OCI-LY1 (cell line): Measurements from ENCODE around the gene CKAP2L.

Source experiments
- H2AFZ ChIP-seq: fragments of 200-600 bp; sonication (generic), shearing (Covaris generic); 2 replicates; pipeline ENCODE4 v1.6.0; 2014; ENCODE audit warnings: antibody characterized with exemption, mild to moderate bottlenecking, low read length
- H3F3A ChIP-seq: fragments of 200-600 bp; sonication (generic), shearing (Covaris generic); 2 replicates; pipeline ENCODE4 v1.6.0; 2014; ENCODE audit warnings: mild to moderate bottlenecking, antibody characterized with exemption, low read length, moderate library complexity; ENCODE audit not compliant: insufficient read depth
- H3K27ac ChIP-seq: fragments of 200-600 bp; sonication (generic); 2 replicates; pipeline ENCODE4 v1.5.1; 2014; ENCODE audit warnings: low read length, mixed run types, mild to moderate bottlenecking, low read depth; ENCODE audit not compliant: poor library complexity, severe bottlenecking
- H3K27me3 ChIP-seq: fragments of 200-600 bp; sonication (generic); 2 replicates; pipeline ENCODE4 v1.6.0; 2014; ENCODE audit warnings: antibody characterized with exemption, mild to moderate bottlenecking, low read length, moderate library complexity; ENCODE audit not compliant: insufficient read depth
- H3K36me3 ChIP-seq: fragments of 200-600 bp; sonication (generic); 2 replicates; pipeline ENCODE4 v1.6.1; 2014; ENCODE audit warnings: mild to moderate bottlenecking, antibody characterized with exemption, low read length, moderate library complexity, mixed read lengths; ENCODE audit not compliant: insufficient read depth
- H3K4me1 ChIP-seq: fragments of 200-600 bp; sonication (generic); 2 replicates; pipeline ENCODE4 v1.5.1; 2014; ENCODE audit warnings: mild to moderate bottlenecking, low read length, moderate library complexity; ENCODE audit not compliant: insufficient read depth, severe bottlenecking
- H3K4me2 ChIP-seq: fragments of 200-600 bp; sonication (generic), shearing (Covaris generic); 2 replicates; pipeline ENCODE4 v1.6.1; 2014; ENCODE audit warnings: low read length
- H3K4me3 ChIP-seq: fragments of 200-600 bp; sonication (generic); 2 replicates; pipeline ENCODE4 v1.5.1; 2014; ENCODE audit warnings: low read length, low read depth, mild to moderate bottlenecking, mixed read lengths; ENCODE audit not compliant: poor library complexity, severe bottlenecking
- H3K79me2 ChIP-seq: fragments of 200-600 bp; shearing (Covaris generic); 2 replicates; pipeline ENCODE4 v1.6.1; 2016; ENCODE audit warnings: mixed run types, low read length, mixed read lengths; ENCODE audit not compliant: insufficient read depth
- H3K9ac ChIP-seq: fragments of 200-600 bp; sonication (generic), shearing (Covaris generic); 2 replicates; pipeline ENCODE4 v1.6.1; 2014; ENCODE audit warnings: mild to moderate bottlenecking, low read length, mixed read lengths
- H3K9me2 ChIP-seq: fragments of 200-600 bp; sonication (generic), shearing (Covaris generic); 2 replicates; pipeline ENCODE4 v1.6.1; 2014; ENCODE audit warnings: low read depth, mild to moderate bottlenecking, low read length, mixed read lengths
- H3K9me3 ChIP-seq: fragments of 200-600 bp; shearing (Covaris generic); 2 replicates; pipeline ENCODE4 v1.6.1; 2014; ENCODE audit warnings: low read length, mixed read lengths
- H4K20me1 ChIP-seq: fragments of 200-600 bp; sonication (generic), shearing (Covaris generic); 2 replicates; pipeline ENCODE4 v1.6.0; 2016; ENCODE audit warnings: mild to moderate bottlenecking, low read length; ENCODE audit not compliant: insufficient read depth
- EZH2 ChIP-seq: fragments of 200-600 bp; sonication (generic), shearing (Covaris generic); IDR thresholded peaks from 2 replicates; pipeline ENCODE4 v1.8.0; 2017; ENCODE audit warnings: borderline replicate concordance, mixed run types, mild to moderate bottlenecking, antibody characterized with exemption, low read length, moderate library complexity, mixed read lengths
- TF ChIP-seq, protein P1 (sequence below): fragments of 200-600 bp; sonication (generic), shearing (Covaris generic); IDR thresholded peaks from 2 replicates; pipeline ENCODE4 v1.5.1; 2017; ENCODE audit warnings: mild to moderate bottlenecking, antibody characterized with exemption, low read length, moderate library complexity, mixed read lengths

CKAP2L gene

GRCh38 chr2:112688086-112688880 lies 76.1 kb downstream of the CKAP2L start:
- no peaks in the 10 kb centered on the region for H3K79me2 ChIP-seq
- no peaks in the 10 kb centered on the region for H3K9me3 ChIP-seq
- no peak overlapping the region for H2AFZ ChIP-seq
- no peaks in the 10 kb centered on the region for H3K4me1 ChIP-seq
- H3K36me3 ChIP-seq, result no peaks in the 10 kb centered on the region
- H3K4me3 ChIP-seq, result no peak overlapping the region
- H3K4me2 ChIP-seq, result no peak overlapping the region
- H3K9ac ChIP-seq, result no peak overlapping the region
- no peaks in the 10 kb centered on the region for H3K9me2 ChIP-seq
- H4K20me1 ChIP-seq, result no peaks in the 10 kb centered on the region
- H3F3A ChIP-seq, result no peaks in the 10 kb centered on the region
- H3K27ac ChIP-seq, result no peak overlapping the region
- TF ChIP-seq, protein P1, sequence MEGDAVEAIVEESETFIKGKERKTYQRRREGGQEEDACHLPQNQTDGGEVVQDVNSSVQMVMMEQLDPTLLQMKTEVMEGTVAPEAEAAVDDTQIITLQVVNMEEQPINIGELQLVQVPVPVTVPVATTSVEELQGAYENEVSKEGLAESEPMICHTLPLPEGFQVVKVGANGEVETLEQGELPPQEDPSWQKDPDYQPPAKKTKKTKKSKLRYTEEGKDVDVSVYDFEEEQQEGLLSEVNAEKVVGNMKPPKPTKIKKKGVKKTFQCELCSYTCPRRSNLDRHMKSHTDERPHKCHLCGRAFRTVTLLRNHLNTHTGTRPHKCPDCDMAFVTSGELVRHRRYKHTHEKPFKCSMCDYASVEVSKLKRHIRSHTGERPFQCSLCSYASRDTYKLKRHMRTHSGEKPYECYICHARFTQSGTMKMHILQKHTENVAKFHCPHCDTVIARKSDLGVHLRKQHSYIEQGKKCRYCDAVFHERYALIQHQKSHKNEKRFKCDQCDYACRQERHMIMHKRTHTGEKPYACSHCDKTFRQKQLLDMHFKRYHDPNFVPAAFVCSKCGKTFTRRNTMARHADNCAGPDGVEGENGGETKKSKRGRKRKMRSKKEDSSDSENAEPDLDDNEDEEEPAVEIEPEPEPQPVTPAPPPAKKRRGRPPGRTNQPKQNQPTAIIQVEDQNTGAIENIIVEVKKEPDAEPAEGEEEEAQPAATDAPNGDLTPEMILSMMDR, result no peak
- TF ChIP-seq EZH2, result no peak
- H3K27me3 ChIP-seq, result no peaks in the 10 kb centered on the region

DNA sequence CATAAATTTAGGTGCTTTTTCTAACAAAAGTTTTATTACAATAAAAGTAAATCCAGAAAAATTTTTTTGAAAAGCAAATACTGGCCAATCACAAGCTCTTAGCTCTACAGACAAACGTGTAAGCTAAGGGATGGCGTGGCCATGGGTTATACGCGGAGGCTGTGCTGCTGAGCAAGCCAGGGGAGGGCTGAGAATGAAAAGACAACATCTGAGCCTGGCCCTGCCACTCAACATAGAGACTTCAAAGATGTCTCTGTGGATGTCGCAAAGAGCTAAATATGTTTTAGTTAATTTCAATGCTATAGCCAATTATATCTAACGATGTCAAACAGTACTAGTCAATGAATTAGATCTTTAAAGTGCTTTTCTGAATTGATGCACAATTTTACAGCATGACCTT lies 76.9 kb downstream of the CKAP2L start:
- no peaks in the 10 kb centered on the region for H3K79me2 ChIP-seq
- H3F3A ChIP-seq, result no peaks in the 10 kb centered on the region
- H4K20me1 ChIP-seq, result no peaks in the 10 kb centered on the region
- TF ChIP-seq EZH2, result no peak
- TF ChIP-seq, protein P1, result no peak
- no peaks in the 10 kb centered on the region for H3K9me3 ChIP-seq
- H3K27ac ChIP-seq, result no peak overlapping the region
- no peak overlapping the region for H3K4me2 ChIP-seq
- no peak overlapping the region for H3K9ac ChIP-seq
- no peak overlapping the region for H3K4me3 ChIP-seq
- H3K4me1 ChIP-seq, result no peaks in the 10 kb centered on the region
- H3K36me3 ChIP-seq, result no peaks in the 10 kb centered on the region
- H3K9me2 ChIP-seq, result no peaks in the 10 kb centered on the region
- no peak overlapping the region for H2AFZ ChIP-seq
- no peaks in the 10 kb centered on the region for H3K27me3 ChIP-seq
